ENCODE data around the gene PLCD3. TPM values are rescaled to one million over a fixed set of nuclear protein-coding genes. Genes with fewer than 3 reads are reported as not detected.

Gene PLCD3
- polyA plus RNA-seq (2012; rRNA removed), result 51.7 and 59.7 TPM in 2 replicates
- polyA plus RNA-seq (2012; cell fraction: cytosol; rRNA removed), result 29.6 and 51.7 TPM in 2 replicates
- polyA plus RNA-seq (2012; cell fraction: nucleus; rRNA removed), result 71.1 and 76.2 TPM in 2 replicates

GRCh38 chr17:45132320-45132571, at the start of gene PLCD3:
Gene PLCD3, minus strand, starts transcription at chr17:45132515. Its CDS starts 105 bp downstream, at chr17:45132410.
- Histone ChIP-seq H3K27ac (ENCODE audit: low read depth in 2 of 2, low read length in 1 of 2) (peak within 1 kb of the TSS; percentile 93 to 96), H3K9me3 (no peaks in the 10 kb centered on the region), H3K36me3 (replicated peaks in 1 of 2; ENCODE audit: control insufficient read depth in 1 of 2, insufficient read depth in 2 of 2, low read length in 1 of 2) (no peaks in the 10 kb centered on the region), H3K9ac (peak within 1 kb of the TSS; percentile 88), H3K27me3 (ENCODE audit: insufficient read depth) (no peaks in the 10 kb centered on the region), H3F3A (replicated peaks; ENCODE audit: insufficient read depth) (peaks cover 13% of the 10 kb centered on the region), H4K20me1 (ENCODE audit: insufficient read depth) (no peaks in the 10 kb centered on the region), H3K79me2 (ENCODE audit: insufficient read depth) (peaks cover 49% of the 10 kb centered on the region), H2AFZ (ENCODE audit: low read depth) (peak within 1 kb of the TSS; percentile 90), H3K4me3 (ENCODE audit: low read depth in 2 of 2, low read length in 1 of 2) (peak within 1 kb of the TSS; percentile 88 to 99), H3K4me1 (ENCODE audit: control insufficient read depth in 1 of 2, insufficient read depth in 2 of 2, low read depth in 1 of 2, low read length in 1 of 2) (peaks cover 16 to 38% of the 10 kb centered on the region in 2 experiments; a peak in 3 of 4 replicates), H3K4me2 (peak within 1 kb of the TSS; percentile 94), H3K9me2 (no peaks in the 10 kb centered on the region)
- TF ChIP-seq EP300 (IDR thresholded peaks at IDR 0.05; ENCODE audit: borderline replicate concordance in 1 of 2, low read depth in 1 of 2, low read length in 1 of 2) (no peak), SIN3A (IDR thresholded peaks at IDR 0.05; ENCODE audit: borderline replicate concordance, low read depth, low read length) (no peak), TEAD4 (IDR thresholded peaks at IDR 0.05; ENCODE audit: borderline replicate concordance, insufficient read depth) (no peak), ZBTB33 (IDR thresholded peaks at IDR 0.05; ENCODE audit: borderline replicate concordance, low read depth) (no peak), MEF2A (IDR thresholded peaks at IDR 0.05; ENCODE audit: borderline replicate concordance, low read depth) (no peak)
- no peak for DNase-seq
- WGBS (ENCODE audit: low lambda C conversion rate), result 0% methylated on average over 13 of the region's 36 CpGs
- CTCF ChIA-PET, result interaction anchor here (0.6 to 10.8 kb wide), 34 partner anchors 9 to 358 kb away, joined by 3 to 209 read pairs (median 4); partner anchors contain the start of genes DCAKD, EFTUD2, HEXIM1 and HEXIM2
- POLR2A ChIA-PET, result interaction anchor here (1.1 kb wide), 1 partner anchor 18 kb away, joined by 3 read pairs; no protein-coding TSS in a partner anchor

- peaks cover 7 to 18% of the 10 kb centered on the region in 2 experiments; a peak in 3 of 4 replicates for H3K4me1 ChIP-seq (ENCODE audit: control insufficient read depth in 1 of 2, insufficient read depth in 2 of 2, low read depth in 1 of 2, low read length in 1 of 2)
- no peaks in the 10 kb centered on the region for H3K79me2 ChIP-seq (ENCODE audit: insufficient read depth)
- ChIA-PET CTCF (interaction anchor here (1.8 to 2.8 kb wide), 3 partner anchors 20 to 29 kb away, joined by 6 to 13 read pairs (median 9); partner anchors contain the start of gene HEXIM1), POLR2A (no interaction called here)
- no peaks in the 10 kb centered on the region for H4K20me1 ChIP-seq (ENCODE audit: insufficient read depth)
- H3K27me3 ChIP-seq (ENCODE audit: insufficient read depth), result no peaks in the 10 kb centered on the region
- 85% methylated on average over 7 of the region's 7 CpGs for WGBS (ENCODE audit: low lambda C conversion rate)
- H3K36me3 ChIP-seq (replicated peaks in 1 of 2; ENCODE audit: control insufficient read depth in 1 of 2, insufficient read depth in 2 of 2, low read length in 1 of 2), result no peaks in the 10 kb centered on the region
- H3K9me3 ChIP-seq, result no peaks in the 10 kb centered on the region
- no peak overlapping the region for H3K27ac ChIP-seq (ENCODE audit: low read depth in 2 of 2, low read length in 1 of 2)
- no peak overlapping the region for H3K9ac ChIP-seq
- TF ChIP-seq POLR2AphosphoS5 (IDR thresholded peaks at IDR 0.05; ENCODE audit: low read depth, low read length) (no peak), IRF3 (IDR thresholded peaks at IDR 0.05; ENCODE audit: low read depth, low read length) (no peak), USF2 (IDR thresholded peaks at IDR 0.05; ENCODE audit: borderline replicate concordance, low read depth, low read length) (no peak), CTCF (IDR thresholded peaks at IDR 0.05) (no peak), ELF1 (IDR thresholded peaks at IDR 0.05) (no peak), FOSL2 (IDR thresholded peaks at IDR 0.05; ENCODE audit: borderline replicate concordance, low read depth) (no peak)
- H2AFZ ChIP-seq (ENCODE audit: low read depth), result no peak overlapping the region
- H3K4me3 ChIP-seq (ENCODE audit: low read depth in 2 of 2, low read length in 1 of 2), result no peak overlapping the region
- peaks cover 7% of the 10 kb centered on the region for H3F3A ChIP-seq (replicated peaks; ENCODE audit: insufficient read depth)
- H3K4me2 ChIP-seq, result no peak overlapping the region
- no peak for DNase-seq
- H3K9me2 ChIP-seq, result no peaks in the 10 kb centered on the region
These were observed 45.2 kb upstream of the PLCD3 start for GRCh38 chr17:45177563-45177962.
